ENCODE data around the gene KRT15.

KRT15 gene

DNA sequence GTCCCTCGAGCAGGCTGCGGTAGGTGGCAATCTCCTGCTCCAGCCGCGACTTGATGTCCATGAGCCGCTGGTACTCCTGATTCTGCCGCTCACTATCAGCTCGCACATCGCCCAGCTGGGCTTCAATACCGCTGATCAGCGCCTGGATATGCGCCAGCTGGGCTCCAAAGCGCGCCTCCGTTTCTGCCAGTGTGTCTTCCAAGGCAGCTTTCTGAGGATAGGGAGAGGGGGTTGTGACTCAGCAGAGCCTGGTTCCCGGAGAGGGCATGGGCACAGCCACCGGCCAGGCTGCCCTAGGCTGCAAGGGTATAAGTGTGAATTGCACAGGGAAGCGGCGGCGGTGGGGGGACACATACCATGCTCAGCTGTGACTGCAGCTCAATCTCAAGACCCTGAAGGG lies 5.1 kb upstream of the KRT15 start:
- DNase-seq = no peak

DNA sequence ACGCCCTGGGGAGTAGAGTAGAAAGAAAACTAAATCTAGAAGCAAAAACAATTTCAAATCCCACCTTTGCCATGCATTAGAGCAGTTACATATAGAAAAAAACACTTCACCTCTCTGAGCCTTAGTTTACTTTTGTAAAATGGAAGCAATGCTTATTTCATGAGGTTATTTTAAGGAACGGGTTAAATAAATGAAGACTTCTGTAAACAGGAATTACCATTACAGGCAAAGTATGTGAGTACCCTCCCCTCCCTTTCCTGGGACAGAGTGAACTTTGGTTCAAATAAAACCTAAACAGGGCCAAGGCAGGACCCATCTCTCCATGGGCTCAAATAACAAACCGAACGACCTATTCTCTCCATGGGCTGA lies 4.5 kb upstream of the KRT15 start:
- DNase-seq = no peak

DNA sequence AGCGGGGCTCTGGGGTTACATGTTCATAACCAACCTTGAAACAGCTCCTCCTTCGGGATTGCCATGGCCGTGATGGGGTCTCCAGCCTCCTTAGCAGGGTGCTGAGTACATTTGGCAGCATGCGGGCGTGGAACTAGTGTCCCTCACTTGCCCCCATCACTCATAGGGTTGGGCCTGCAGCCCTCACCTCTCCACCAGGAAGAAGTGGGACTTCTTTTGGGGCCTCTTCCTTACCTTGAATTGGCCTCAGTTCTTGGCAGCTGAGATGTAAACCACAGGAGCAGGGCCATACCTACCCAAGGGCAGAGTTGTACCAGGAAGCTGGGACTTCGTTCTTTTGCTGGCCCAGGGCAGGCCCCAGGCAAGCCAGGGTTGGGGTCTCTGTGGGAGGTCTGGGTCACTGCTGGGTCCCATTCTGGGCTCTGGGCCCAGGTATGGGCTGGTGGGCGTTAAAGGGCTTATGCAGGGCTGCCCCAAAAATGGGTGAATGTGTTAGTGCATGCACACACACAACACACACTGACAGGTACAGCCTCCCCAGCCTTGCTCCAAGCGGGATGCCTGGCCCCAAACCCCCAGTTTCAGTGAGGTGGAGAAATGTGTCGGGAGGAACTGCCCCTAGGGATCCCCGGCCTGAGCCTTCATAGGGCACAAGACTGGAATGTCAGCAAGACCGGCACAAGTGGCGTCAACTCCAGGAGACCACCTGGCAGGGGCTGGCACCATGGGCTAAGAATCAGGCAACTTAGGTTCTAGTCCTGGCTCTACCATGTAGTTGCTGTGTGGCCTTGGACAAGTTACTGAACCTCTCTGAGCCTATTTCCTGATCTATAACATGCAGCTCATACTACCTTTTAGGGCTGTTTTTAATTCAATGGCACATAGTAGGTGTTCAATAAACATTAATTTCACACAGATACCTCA lies 3.9 kb upstream of the KRT15 start:
- no peak for DNase-seq

DNA sequence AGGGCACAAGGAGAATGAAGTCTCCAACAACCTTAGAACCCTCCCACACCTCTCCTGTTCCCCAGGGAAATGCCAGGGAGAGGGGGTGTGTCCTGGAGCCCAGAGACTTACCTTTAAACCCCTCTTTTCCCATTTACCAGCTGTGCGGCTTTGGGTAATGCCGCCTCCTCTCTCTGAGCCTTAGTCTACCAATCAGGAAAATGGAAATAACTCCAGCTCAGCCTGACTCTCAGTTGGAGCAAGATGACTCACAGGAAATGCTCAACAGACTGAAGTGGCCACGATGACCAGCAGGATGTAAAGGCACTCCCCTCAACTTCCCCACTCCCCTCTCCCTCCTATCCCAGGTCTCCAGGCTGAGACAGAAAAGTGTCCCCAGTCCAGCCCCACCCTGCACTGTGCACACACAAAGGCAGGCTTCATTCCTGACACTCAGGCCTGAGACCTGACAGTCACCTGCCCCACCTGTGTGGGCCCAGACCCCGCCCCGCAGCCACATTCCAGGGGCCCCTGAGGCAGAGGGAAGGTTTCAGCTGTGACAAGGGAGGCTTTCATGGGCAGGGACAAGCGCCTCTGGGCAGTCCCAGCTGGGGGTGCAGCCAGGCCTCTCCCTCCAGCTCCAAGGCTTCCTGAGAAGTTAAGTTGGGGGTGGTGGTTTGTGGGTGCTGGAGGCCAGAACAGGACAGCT lies 3.0 kb upstream of the KRT15 start:
- DNase-seq = no peak

DNA sequence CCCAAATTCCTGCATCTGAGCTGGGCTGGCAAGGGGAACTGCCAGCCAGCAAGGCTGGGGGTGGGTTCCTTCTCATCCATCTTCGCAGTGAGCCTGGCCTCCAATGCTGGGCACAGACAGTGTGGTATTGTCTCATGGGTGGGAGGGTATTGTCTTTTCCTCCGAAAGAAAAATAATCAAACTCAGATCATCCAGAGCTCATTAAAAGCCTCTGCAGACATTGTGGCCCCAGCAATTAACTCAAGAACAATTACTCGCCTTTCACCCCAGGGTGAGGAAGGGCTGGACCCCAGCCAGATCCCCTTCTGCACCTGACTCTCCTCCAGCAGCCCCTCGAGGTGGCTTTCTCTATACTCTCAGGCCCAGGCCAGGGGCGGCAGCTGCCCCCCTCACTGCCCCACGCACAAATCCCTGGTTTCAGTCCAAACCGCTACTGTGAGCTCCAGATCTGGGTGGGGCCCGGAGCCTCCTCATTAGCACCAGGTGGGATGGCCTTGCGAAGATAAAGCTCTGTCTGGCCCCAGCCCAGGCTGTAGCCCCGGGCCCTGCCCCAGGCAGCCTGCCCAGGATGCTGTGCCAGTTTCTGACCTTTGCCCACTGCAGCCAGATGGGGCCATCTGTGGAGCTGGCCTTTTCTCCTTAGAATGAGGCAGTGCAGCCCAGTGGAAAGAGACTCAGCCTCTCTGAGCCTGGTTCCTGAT lies 2.3 kb upstream of the KRT15 start:
- no peak for DNase-seq

DNA sequence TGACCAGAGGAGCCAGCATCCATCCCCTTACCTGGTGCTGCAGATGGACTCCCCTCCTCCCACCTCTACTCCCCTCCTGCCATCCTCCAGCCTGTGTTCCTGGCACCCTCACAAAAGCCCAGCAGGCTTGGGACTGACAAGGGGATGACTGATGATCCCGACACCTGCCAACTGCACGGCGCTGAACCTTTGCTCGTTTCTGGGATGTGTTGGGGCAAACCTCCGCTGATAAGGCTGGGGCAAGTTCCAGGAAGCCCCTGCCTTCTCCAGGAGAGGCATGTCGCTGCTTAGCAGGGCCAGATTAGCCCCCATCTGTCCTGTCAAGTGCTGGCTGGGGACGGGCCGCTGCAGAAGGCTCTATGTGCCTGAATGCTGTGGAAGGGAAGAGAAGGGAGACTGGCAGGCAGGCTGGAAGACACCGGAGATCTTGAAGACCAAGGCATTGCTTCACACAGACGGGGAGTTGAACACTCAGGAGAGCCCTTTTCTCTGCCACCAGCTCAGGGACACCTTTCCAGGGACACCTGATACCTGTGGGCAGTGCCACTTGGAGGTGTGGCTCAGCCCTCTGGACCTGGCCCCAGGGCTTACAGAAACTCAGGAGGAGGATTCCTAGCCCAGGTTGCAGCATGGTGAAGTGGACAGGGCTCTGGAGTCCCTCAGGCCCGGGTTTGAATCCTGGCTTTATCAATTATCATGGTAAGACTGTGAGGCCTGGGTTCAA lies 973 bp upstream of the KRT15 start:
- no peak for DNase-seq

DNA sequence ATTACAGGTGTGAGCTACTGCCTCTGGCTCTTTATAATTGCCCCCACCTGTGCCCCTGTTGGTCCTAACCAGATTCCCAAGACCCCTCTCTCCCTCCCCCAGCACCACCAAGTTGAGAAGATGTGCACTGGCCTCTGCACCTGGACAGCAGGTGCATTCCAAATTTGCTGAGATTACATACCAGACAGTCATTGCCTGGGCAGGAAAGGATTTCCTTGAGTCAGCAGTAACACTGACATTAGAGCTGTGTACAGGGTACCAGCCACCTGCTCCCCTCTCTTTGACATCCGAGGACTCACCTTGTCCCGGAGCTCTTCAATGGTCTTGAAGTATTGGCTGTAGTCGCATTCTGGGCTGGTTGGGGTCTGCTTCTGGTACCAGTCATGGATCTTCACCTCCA lies 659 bp downstream of the KRT15 start:
- DNase-seq = no peak

DNA sequence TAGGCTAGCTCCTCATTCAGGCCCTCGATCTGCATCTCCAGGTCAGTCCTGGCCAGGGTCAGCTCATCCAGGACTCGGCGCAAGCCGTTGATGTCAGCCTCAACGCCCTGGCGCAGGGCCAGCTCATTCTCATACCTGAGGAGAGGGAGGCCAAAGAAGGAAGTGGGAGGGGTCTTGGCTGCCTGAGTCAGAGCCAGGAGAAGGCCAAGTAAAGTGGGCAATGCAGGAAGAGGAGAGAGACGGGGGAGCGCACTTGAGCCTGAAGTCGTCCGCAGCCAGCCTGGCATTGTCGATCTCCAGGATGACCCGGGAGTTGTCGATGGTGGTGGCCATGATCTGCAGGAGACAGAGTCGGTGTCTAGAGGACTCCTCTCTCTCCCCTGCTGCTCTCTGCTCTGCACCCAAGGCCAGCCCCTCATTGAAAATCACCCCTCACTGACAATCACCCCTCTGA lies 1.8 kb downstream of the KRT15 start:
- no peak for DNase-seq

DNA sequence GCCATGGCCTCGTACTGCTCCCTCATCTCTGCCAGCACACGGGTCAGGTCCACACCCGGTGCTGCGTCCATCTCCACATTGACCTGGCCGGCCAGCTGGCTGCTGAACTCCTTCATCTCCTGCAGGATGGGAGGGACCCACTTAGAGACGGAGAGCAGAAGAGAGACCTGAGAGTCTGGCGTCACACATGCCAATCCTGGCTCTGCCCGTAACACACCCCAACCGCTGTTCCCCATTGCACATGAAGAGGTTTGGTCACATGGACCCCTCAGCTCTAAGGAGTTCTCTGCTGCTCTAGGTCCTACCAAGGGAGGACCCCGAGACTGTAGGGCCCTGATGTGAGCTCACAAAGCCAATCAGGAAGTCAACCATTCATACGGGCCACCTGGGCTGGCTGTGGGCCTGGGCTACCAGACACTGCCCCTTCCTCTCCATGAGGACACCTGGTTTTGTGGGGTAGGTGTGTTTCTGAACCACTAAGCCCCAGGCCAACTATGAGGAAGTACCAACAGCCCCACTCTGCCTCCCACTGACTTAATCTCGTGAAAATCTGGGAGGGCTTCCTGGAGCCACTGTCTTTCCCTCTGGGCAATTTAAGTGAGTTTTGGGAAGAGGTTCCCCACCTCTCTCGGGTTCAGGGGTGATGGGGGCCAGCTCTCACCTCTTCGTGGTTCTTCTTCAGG lies 2.4 kb downstream of the KRT15 start:
- DNase-seq = no peak

DNA sequence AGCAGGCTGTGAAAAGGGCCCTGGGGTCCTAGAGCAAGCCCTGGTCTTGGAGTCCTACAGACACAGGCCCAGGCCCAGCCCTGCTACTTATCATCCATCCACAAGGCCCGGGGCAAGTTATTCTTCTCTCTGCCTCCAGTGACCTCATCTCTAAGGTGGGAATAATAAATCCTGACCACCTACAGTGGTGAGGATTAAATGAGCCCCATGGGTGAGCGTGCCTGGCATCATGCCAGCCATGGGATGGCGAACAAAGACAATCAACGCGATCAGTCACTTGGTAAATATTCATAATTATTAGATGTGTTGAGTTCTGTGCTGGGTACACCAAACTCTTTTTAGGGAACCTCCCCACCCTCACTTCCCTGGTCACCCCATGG lies 5.5 kb downstream of the KRT15 start:
- DNase-seq = no peak

DNA sequence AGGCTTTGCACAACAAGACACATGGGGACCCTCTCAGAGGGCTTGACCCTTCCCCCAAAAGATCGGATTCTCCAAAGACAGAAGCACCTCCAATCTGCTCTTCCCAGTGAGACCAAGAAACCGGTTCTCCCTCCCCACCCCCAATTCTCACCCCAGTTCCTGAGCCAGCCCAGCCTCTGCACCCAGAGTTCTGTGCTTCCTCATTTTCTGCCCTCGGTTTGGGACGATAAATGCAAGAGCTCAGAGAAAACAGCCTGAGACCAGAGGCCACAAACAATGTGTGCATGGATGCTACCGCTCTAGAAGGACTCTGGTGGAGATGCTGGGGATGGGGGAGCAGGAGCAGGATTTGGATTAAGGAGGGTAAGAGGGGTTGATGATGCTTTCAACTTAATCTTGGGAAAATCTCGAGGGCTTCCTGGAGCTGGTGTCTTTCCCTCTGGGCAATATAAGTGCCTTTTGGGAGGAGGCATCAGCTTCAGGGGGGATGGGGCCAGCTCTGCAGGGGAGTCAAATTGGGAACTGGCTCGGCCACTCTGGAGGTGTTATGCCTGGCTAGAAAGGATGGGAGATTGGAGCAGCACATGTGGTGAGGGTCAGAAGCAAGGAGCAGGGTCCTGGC lies 6.0 kb downstream of the KRT15 start:
- no peak for DNase-seq

DNA sequence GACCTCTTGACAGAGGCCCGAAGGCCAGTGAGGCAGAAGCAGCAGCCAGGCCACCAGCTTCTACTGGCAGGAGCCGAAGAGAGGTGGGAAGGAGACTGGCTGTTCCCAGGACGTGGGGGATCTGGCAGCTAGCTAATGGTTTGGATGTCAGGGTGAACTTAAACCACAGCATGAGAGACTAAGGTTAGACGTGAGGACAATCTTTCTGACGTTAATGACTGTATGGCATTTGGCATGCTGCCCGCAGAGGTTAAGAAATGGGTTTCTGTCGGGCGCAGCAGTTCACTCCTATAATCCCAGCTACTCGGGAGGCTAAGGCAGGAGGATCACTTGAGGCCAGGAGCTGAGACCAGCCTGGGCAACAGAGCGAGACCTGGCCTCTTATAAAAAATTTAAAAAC lies 7.0 kb downstream of the KRT15 start:
- DNase-seq = no peak

DNA sequence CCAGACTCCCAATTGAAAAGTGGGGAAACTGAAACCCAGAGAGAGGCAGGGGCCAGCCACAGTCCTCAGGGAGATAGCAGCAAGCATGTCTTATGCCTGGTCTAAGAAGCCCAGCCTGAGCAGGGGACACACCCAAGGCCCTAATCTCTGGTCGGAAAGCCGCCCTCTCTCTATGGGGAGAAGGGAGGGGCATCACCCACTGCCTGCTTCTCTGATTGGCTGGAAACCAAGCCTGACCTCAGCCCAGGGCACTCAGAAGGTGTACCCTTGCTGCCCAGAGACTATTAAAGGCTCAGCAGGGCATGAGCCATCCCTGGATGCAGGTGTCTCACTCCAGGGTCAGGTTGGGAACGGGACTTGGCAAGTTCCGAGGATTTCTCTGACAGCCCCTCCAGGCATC lies 7.6 kb downstream of the KRT15 start:
- DNase-seq = no peak

DNA sequence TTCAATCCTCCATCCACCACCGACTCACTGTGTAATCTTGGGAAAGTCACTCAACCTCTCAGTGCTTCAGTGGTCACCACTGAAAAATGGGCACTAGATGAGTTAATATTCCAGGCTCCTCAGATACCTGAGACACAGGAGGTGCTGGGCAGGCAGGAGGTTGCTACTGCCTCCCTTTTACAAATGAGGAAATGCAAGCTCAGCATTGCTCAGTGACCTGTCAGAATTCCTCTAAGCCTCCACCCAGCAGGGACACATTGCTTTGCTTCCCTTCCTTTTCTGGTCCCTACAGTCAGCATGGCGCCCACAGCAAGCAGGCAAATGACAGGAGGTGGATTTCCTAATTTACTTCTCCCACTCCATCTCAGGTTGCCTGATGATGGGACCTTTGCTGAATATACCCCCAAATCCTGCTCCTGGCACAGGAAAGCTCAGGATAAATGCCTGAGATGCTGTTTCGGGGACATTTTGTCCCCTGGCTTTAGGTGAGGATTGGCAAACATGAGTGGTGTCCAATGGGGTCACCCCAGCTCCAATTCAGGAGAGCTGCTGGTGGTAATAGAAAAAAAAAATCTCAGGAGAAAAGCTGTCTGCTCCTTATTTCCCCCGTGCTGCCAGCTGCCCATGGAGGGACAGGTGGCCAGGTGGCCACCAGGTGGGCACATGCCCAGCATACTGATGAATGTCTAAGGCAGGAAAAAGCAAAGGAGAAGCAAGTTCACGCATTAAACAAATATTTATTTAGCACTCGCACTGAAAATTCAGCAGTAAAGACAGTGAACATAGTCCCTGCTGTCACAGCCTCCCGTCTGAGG lies 8.2 kb downstream of the KRT15 start:
- DNase-seq = no peak

DNA sequence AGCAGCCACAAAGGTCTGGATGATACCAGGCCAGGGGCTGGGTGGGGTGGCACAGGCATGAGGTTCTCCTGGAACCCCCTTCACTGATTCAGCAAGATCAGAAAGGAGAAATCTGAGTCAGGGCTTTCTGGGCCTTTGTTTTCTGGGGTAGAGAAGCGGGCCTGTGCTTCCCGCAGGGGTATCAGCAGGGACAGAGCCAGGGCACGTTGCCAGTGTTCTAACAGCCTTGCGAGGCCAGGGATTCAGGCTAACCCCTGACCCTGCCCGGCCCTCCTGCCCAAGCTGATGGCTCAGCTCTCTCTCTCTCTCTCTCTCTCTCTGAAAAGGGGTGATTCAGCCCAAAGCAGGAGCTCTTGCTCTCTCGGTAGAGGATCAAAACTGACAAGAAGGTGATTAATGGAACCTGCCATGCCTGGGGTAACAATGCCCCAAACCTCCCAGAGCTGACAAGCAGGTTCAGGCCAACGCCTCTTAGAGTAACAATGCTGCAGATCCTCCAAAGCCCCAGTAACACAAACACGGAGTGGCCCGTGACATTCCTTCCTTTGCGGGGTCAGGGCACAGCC lies 11.3 kb downstream of the KRT15 start:
- no peak for DNase-seq

DNA sequence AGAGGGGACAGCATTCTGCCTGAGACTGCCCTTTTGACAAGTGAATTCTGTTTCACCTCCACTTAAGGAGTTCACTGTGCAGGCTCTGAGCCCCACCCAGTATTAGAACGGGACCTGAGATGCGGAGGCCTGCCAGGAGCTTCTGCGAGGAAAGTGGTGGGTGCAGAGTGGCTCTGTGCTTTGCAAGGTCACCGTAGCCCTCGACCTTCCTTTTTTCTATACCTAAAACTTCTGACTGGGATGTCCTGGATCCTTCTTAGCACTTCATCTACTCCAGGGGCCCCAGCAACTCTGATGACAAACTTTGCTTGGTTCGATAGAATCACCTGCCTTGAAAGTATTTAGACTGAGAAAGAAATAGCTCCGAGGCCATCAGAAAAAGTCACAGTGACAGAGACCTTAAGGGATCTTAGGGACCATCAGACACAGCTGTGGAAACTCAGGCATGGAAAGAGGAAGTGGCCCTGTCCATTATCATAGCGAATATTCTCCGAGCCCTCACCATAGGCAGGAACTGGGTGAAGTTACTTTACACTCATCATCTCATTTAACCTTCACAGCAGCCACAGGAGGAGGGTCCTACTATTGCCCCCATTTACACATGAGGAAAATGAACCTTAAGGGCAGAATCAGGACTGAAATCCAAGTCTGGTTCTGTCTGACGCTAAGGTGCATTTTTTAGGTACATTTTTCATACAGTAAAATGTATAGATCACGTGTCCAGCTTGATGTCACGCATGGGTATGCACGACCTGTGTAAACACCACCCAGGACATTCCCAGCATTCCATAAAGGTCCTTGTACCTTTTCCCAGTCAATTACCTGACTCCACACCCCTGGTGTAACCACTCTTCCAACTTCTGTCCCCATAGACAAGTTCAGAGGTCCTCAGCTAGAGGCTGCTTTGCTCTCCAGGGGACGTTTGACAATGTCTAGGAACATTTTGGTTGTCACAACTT lies 12.6 kb downstream of the KRT15 start:
- DNase-seq = no peak

DNA sequence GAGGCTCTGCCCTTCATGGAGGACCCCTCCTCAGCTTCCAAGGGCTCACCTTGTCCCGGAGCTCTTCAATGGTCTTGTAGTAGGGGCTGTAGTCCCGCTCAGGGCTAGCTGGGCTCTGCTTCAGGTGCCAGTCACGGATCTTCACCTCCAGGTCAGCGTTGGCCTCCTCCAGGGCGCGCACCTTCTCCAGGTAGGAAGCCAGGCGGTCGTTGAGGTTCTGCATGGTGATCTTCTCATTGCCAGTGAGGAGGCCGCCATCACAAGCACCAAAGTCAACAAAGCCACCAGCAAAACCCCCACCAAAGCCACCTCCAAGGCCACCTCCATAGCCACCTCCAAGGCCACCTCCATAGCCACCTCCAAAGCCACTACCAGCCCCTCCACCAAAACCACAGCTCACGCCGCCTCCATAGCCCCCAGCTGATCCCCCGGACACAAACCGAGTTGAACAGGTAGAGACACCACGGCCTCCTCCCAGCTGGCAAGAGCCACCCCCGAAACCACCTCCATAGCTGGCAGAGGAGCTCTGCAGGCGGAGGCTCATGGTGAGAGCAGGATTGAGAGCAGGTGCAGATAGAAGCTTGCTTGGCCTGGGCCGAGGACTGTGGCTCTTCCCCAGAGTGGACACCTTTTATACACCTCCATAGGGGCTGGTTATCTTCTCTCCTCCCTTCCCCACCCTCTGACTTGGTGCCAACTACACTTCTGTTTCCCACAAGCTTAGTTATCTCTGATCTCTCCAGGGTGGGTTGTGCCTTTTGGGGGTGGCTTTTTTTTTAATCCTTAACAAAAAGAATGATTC lies 13.5 kb downstream of the KRT15 start, which contains the start of gene KRT13:
TSS of gene KRT13 (minus strand) at position 606 of the 802 bp plus-strand sequence. CDS start at position 544, 62 bp downstream.
- DNase-seq = no peak

DNA sequence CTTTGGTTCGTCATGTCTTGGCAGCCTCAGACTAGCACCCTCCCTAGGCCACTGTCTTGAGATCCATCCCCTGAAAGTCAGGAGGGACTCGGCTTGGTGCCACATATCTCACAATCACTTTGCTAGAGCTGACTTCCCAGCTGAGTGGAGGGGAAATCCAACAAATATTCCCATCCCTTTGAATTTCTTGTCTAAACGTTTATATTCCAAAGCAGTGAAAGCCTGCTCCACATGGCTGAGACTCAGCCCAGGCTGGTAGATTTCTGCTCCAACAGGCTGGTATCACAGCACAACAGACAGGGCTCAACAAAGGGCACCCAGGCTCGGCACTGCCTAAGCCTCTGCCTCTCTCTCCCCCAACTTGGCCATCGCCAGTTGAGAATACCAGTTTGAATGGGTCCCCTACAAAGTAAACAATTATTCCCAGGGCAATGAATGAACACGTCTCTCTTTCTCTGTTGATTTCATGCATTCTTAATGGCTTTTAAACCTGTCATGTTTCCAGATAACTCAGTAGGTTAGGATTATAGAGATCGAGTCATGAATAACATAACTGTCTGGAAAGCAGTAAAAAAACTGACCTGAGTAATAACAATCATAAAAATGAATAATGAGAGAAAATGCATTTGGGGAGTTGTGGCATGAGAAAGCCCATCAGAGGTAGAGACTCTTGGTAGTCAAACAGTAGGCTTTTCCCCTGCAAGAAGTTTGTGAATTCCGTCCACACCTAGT lies 14.3 kb downstream of the KRT15 start:
- no peak for DNase-seq

Measured in NCI-H187 (cell line).